ENCODE measurements around the gene PABPN1L.

PABPN1L gene

DNA sequence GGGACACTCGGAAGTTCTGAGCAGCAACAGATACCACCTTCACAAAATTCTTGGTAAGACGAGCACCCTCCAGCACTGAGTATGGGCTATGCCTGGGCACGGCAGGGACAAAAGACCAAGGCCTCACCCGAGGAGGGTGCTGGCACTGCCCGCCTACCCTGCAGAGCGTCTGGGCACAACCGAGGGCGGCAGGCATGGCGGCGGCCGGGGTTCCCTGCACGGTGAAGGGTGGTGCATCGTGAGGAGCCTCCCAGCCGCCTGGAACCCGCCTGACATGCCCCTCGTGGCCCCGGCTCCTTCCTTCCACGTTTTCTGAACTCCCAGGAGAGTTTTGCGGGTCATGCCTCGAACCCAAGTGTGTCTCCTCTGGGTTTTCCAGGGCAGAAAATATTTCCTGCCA lies 28.7 kb downstream of the PABPN1L start:
- H3K36me3 ChIP-seq (replicated peaks; ENCODE audit: insufficient read depth, low read length) = no peaks in the 10 kb centered on the region
- TF ChIP-seq EZH2 (optimal IDR thresholded peaks at IDR 0.05; ENCODE audit: low read depth, low read length) = no peak
- TF ChIP-seq EZH2phosphoT487 (IDR thresholded peaks at IDR 0.05; ENCODE audit: low read length) = no peak
- no peak for TF ChIP-seq CTCF (IDR thresholded peaks at IDR 0.05; ENCODE audit: low read length)
- H3K4me1 ChIP-seq (ENCODE audit: low read length) = no peaks in the 10 kb centered on the region
- no peak for DNase-seq
- no peak overlapping the region for H3K4me2 ChIP-seq (ENCODE audit: low read depth, low read length)
- H3F3A ChIP-seq (ENCODE audit: insufficient read depth, low read length) = no peaks in the 10 kb centered on the region
- no peaks in the 10 kb centered on the region for H3K9me3 ChIP-seq (replicated peaks; ENCODE audit: insufficient read depth, low read length)
- H3K4me3 ChIP-seq (ENCODE audit: low read length) = no peak overlapping the region
- H3K79me2 ChIP-seq (ENCODE audit: low read length) = no peaks in the 10 kb centered on the region
- no peak overlapping the region for H3K27ac ChIP-seq (ENCODE audit: low read length)
- no peak overlapping the region for H3K9ac ChIP-seq (ENCODE audit: low read length)
- no peak overlapping the region for H2AFZ ChIP-seq (ENCODE audit: low read length)
- no peaks in the 10 kb centered on the region for H4K20me1 ChIP-seq (ENCODE audit: insufficient read depth, low read length)
- no peaks in the 10 kb centered on the region; the same call in none of the 2 replicates for H3K27me3 ChIP-seq (replicated peaks; ENCODE audit: insufficient read depth, low read length)
- no peaks in the 10 kb centered on the region for H3K9me2 ChIP-seq (replicated peaks; ENCODE audit: insufficient read depth, low read length)

DNA sequence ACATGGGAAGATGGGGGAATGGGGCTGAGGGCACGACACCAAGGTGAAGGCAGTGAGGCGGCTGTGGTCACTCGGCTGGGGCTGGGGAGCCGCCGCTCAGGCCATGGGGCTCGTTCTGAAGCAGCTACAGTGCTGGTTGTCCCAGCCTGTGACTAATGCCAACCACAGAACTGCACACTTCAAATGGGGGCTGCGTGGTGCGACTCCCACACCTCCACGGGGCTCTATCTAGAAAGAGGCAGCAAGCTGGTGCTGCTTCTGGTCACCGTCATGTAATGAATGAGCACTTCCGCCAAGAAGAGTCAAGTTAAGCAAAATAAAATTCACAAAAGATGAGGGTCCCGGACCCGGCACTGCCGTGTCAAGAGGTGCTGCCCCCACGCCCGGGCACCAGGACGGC lies 29.7 kb downstream of the PABPN1L start:
- Histone ChIP-seq H3K79me2 (ENCODE audit: low read length) (no peaks in the 10 kb centered on the region), H3K27me3 (replicated peaks; ENCODE audit: insufficient read depth, low read length) (peaks cover 4% of the 10 kb centered on the region), H3K4me1 (ENCODE audit: low read length) (no peaks in the 10 kb centered on the region), H3K4me2 (ENCODE audit: low read depth, low read length) (no peak overlapping the region), H2AFZ (ENCODE audit: low read length) (no peak overlapping the region), H3F3A (ENCODE audit: insufficient read depth, low read length) (no peaks in the 10 kb centered on the region), H4K20me1 (ENCODE audit: insufficient read depth, low read length) (no peaks in the 10 kb centered on the region), H3K36me3 (replicated peaks; ENCODE audit: insufficient read depth, low read length) (no peaks in the 10 kb centered on the region), H3K9me3 (replicated peaks; ENCODE audit: insufficient read depth, low read length) (no peaks in the 10 kb centered on the region), H3K9ac (ENCODE audit: low read length) (no peak overlapping the region), H3K9me2 (replicated peaks; ENCODE audit: insufficient read depth, low read length) (no peaks in the 10 kb centered on the region), H3K4me3 (ENCODE audit: low read length) (no peak overlapping the region), H3K27ac (ENCODE audit: low read length) (no peak overlapping the region)
- DNase-seq = no peak
- TF ChIP-seq EZH2 (optimal IDR thresholded peaks at IDR 0.05; ENCODE audit: low read depth, low read length) = no peak
- no peak for TF ChIP-seq EZH2phosphoT487 (IDR thresholded peaks at IDR 0.05; ENCODE audit: low read length)
- no peak for TF ChIP-seq CTCF (IDR thresholded peaks at IDR 0.05; ENCODE audit: low read length)

DNA sequence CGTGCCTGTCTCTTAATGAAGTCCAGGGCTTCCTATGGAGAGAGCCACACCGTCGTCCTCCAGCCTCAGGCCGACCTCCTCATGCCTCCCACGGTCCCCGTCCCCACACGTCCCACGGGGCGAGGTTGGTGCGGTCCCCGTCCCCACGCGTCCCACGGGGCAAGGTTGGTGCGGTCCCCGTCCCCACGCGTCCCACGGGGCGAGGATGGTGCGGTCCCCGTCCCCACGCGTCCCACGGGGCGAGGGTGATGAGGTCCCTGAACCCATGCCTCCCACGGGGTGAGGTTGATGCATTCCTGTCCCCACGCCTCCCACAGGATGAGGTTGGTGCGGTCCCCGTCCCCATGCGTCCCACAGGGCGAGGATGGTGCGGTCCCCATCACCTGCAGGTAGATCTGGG lies 30.6 kb downstream of the PABPN1L start:
- Histone ChIP-seq H3K4me2 (ENCODE audit: low read depth, low read length) (no peak overlapping the region), H3K27me3 (replicated peaks; ENCODE audit: insufficient read depth, low read length) (peaks cover 4% of the 10 kb centered on the region), H3K9me3 (replicated peaks; ENCODE audit: insufficient read depth, low read length) (no peaks in the 10 kb centered on the region), H3K9me2 (replicated peaks; ENCODE audit: insufficient read depth, low read length) (no peaks in the 10 kb centered on the region), H2AFZ (ENCODE audit: low read length) (no peak overlapping the region), H3K36me3 (replicated peaks; ENCODE audit: insufficient read depth, low read length) (no peaks in the 10 kb centered on the region), H3K79me2 (ENCODE audit: low read length) (no peaks in the 10 kb centered on the region), H3K9ac (ENCODE audit: low read length) (no peak overlapping the region), H3K4me3 (ENCODE audit: low read length) (no peak overlapping the region), H3K4me1 (ENCODE audit: low read length) (no peaks in the 10 kb centered on the region), H3K27ac (ENCODE audit: low read length) (no peak overlapping the region), H4K20me1 (ENCODE audit: insufficient read depth, low read length) (no peaks in the 10 kb centered on the region), H3F3A (ENCODE audit: insufficient read depth, low read length) (no peaks in the 10 kb centered on the region)
- no peak for TF ChIP-seq CTCF (IDR thresholded peaks at IDR 0.05; ENCODE audit: low read length)
- no peak for TF ChIP-seq EZH2phosphoT487 (IDR thresholded peaks at IDR 0.05; ENCODE audit: low read length)
- no peak for TF ChIP-seq EZH2 (optimal IDR thresholded peaks at IDR 0.05; ENCODE audit: low read depth, low read length)
- DNase-seq = no peak

Measured in MM.1S (cell line).